Choroid plexus epithelial cell (primary cell): ENCODE results near the gene ZCCHC14.

ENCODE experiments used
- DNase-seq: peaks from one replicate; pipeline ENCODE4 v3.0.0-alpha.2; 2010; ENCODE audit warnings: low read depth
- H3K4me3 ChIP-seq: 2 replicates; pipeline ENCODE4 v1.5.1; 2011; ENCODE audit warnings: low read depth, mild to moderate bottlenecking, control low read depth, low read length, moderate library complexity
- TF ChIP-seq, protein P1 (sequence below): conservative IDR thresholded peaks from 2 replicates; pipeline ENCODE4 v1.5.1; 2011; ENCODE audit warnings: low read depth, mild to moderate bottlenecking, control low read depth, inconsistent platforms, low read length, moderate library complexity

ZCCHC14 gene

DNA sequence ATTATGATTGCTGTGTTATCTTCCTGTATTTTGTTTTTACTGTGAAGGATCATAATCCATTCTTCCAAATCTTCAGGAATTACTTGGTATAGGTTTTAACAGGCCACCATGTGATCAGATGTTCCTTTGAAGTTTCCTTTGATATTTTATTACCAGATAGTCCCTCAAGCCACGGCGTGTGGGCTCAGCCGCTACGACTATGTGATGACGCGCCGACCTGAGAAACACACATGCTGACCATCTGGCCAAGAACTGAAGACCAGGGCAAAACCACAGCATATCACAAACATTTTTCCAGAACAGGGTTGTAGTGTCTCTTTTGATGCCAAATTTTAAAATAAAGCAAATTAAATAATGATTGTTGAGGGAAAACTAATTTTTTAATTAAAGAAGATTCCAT is 47.3 kb downstream of the ZCCHC14 start:
- DNase-seq = peak; percentile 50
- H3K4me3 ChIP-seq = no peak overlapping the region
- TF ChIP-seq, protein P1, sequence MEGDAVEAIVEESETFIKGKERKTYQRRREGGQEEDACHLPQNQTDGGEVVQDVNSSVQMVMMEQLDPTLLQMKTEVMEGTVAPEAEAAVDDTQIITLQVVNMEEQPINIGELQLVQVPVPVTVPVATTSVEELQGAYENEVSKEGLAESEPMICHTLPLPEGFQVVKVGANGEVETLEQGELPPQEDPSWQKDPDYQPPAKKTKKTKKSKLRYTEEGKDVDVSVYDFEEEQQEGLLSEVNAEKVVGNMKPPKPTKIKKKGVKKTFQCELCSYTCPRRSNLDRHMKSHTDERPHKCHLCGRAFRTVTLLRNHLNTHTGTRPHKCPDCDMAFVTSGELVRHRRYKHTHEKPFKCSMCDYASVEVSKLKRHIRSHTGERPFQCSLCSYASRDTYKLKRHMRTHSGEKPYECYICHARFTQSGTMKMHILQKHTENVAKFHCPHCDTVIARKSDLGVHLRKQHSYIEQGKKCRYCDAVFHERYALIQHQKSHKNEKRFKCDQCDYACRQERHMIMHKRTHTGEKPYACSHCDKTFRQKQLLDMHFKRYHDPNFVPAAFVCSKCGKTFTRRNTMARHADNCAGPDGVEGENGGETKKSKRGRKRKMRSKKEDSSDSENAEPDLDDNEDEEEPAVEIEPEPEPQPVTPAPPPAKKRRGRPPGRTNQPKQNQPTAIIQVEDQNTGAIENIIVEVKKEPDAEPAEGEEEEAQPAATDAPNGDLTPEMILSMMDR = no peak

DNA sequence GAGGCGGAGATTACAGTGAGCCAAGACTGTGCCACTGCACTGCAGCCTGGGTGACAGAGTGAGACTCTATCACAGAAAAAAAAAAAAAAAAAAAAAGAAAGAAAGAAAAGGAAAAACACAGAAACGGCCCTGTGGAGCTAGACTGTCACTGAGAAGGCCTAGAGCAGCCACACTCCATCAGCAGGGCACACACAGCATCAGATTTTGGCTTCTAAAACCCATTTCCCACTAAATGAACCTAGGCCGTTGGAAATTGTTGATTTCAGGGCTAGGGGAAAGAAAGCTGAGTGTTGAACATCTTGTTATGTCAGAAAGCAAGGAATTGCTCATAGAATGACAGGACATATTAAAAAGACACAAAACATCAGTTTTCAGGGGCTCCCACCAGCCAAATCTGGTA is 48.9 kb downstream of the ZCCHC14 start:
- TF ChIP-seq, protein P1 = no peak
- H3K4me3 ChIP-seq = no peak overlapping the region
- DNase-seq = no peak

DNA sequence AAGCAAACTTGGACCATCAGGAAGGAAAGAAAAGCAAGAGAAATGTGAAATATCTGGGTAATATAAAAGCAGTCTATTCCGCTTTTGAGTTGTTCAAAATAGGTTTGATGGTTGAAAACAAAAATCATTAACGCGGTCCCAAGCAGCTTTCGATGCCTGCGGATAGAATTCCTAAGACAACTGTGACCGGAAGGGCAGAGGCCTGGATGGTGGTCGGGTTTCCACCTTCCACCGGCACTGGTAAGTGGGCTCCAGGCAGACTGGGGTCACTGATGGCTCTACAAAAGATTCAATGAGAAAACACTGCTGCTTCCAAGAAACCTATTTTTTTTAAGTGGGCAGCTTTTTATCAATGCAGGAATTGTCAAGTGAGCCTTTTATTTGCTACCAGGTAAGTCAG is 49.8 kb downstream of the ZCCHC14 start:
- no peak for DNase-seq

DNA sequence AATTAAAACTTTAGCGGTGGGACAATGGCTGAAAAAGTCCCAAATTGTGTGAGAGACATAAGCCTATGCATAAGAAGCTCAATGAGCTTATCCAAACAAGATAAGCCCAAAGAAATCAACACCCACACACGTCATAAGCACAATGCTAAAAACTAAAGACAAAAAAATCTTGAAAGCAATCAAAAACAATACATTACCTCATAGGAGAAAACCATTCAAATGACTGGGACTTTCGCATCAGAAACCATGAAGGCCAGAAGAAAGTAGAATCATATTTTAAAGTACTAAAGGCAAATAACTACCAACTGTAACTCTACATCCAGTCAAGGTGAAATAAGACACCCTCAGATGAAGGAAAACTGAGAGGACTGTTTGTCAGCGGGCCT is 50.2 kb downstream of the ZCCHC14 start:
- TF ChIP-seq, protein P1 = no peak
- DNase-seq = peak; percentile 10
- H3K4me3 ChIP-seq = no peak overlapping the region

More for the DNA sequence above, 49.8 kb downstream of the ZCCHC14 start:
- H3K4me3 ChIP-seq = no peak overlapping the region
- TF ChIP-seq, protein P1 = no peak

DNA sequence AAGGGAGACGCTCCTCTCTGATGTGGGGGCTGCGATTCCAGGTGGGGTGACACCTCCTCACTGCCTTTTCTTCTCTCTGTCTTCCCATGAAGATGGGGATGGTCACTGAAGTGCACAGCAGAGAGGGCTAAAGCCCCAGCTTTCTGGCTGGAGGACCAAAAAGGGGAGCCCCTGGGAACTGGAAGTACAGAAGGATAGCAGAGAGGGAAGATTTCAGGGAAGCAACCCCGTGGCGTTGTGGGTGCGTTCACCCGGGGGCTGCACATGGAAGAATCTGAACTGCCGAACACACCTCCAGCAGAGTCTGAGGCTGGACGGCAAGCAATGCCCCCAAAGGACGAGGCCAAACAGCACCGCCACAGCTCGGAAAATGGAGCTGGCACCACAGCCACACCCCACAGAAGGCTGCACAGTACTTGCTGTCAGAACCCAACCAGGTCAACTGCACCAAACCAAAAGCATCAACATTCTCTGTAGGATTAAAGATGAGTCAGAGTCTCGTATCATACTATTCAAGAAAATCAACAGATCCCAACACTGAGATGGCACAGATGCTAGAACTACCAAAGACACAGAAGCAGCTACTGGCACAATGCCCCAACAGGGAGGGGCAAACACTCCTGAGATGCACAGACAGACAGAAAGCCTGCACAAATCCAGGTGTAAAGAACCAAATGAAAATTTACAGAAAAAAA is 50.8 kb downstream of the ZCCHC14 start:
- H3K4me3 ChIP-seq = no peak overlapping the region
- TF ChIP-seq, protein P1 = no peak
- peak; percentile 48 for DNase-seq

DNA sequence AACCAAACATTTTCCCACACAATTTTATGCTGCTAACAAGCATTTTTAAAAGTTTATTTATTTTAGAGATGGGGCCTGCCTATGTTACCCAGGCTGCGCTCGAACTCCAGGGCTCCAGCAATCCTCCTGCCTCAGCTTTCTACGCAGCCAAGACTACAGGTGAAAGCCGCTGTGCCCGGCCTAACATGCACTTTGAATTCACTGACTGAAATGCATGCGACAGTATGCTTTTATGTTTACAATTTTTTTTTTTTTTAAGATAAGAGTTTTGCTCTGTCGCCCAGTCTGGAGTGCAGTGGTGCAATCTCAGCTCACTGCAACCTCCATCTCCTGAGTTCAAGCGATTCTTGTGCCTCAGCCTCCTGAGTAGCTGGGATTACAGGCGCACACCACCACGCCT is 52.9 kb downstream of the ZCCHC14 start:
- no peak for DNase-seq

More for the DNA sequence above, 52.9 kb downstream of the ZCCHC14 start:
- TF ChIP-seq, protein P1 = no peak
- no peak overlapping the region for H3K4me3 ChIP-seq
